ENCODE data around the gene OPCML.

- TF ChIP-seq CTCF (IDR thresholded peaks at IDR 0.05; ENCODE audit: low read length): no peak
- no peak for TF ChIP-seq EZH2 (IDR thresholded peaks at IDR 0.05; ENCODE audit: borderline replicate concordance, low read length)
Measured at GRCh38 chr11:133258751-133259150, 273.6 kb downstream of the OPCML start.

Measured in OCI-LY1 (cell line).